ENCODE measurements around the gene CAMTA1. TPM values are rescaled to one million over a fixed set of nuclear protein-coding genes. Genes with fewer than 3 reads are reported as not detected.
"Not testable (repeated sequence)": the region's sequence is repeated elsewhere in the genome, so short reads cannot be mapped to it uniquely, and the experiment has no call there.

CAMTA1 gene
- total and polyA plus RNA-seq, 4 donors = 48.1 to 140 (median 52.3) TPM

DNA sequence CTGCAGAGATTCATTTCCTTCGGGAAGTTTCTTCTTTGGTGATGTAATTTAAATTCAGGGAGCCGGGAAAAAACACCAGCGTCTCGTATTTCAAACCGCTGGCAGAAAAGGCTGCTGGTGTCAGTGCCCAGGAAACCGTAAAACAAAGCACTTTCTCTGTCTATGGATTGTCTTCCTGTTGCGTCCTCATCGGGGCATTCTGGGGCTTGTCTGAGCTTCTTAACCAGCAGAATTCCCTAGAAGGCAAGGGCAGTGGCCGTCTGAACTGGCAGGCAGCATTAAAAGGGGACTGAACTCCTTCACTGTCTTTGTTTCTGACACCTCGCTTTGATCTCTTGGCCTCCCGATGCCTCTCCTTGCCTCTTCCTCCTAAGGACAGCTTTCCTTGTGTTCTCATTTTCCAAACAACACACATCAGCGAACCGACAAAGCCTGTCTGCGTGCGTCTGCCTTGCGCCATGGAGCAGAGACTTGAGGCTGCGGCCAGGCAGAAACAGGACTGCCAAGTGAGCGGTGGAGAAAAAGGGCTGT, 594.3 kb downstream of the CAMTA1 start:
- ATAC-seq (ENCODE audit: insufficient read depth, low FRiP score) = no peak
- Histone ChIP-seq H3K9me3 (ENCODE audit: control insufficient read depth in 4 of 4, insufficient read depth in 3 of 4, low read length in 3 of 4) (peaks cover 0 to 5% (median 0%) of the 10 kb centered on the region in 4 donors), H3K27me3 (ENCODE audit: control insufficient read depth in 3 of 3, insufficient read depth in 3 of 3, low read length in 2 of 3) (no peaks in the 10 kb centered on the region), H3K36me3 (ENCODE audit: control insufficient read depth in 4 of 4, insufficient read depth in 4 of 4, low read length in 4 of 4) (no peaks in the 10 kb centered on the region), H3K27ac (ENCODE audit: low read depth in 1 of 2, low read length in 1 of 2) (no peak overlapping the region), H3K4me3 (no peak overlapping the region), H3K4me1 (ENCODE audit: control insufficient read depth in 5 of 5, insufficient read depth in 5 of 5, low read length in 5 of 5) (peaks cover 0 to 7% (median 0%) of the 10 kb centered on the region in 5 donors), H3K9ac (ENCODE audit: insufficient read depth in 1 of 2, low read length in 2 of 2) (no peak overlapping the region)
- DNase-seq = peak; percentile 43 to 63 (median 61)
- WGBS, 2 donors = 34% methylated on average over 18 of the region's 18 CpGs
- TF ChIP-seq, protein P1, sequence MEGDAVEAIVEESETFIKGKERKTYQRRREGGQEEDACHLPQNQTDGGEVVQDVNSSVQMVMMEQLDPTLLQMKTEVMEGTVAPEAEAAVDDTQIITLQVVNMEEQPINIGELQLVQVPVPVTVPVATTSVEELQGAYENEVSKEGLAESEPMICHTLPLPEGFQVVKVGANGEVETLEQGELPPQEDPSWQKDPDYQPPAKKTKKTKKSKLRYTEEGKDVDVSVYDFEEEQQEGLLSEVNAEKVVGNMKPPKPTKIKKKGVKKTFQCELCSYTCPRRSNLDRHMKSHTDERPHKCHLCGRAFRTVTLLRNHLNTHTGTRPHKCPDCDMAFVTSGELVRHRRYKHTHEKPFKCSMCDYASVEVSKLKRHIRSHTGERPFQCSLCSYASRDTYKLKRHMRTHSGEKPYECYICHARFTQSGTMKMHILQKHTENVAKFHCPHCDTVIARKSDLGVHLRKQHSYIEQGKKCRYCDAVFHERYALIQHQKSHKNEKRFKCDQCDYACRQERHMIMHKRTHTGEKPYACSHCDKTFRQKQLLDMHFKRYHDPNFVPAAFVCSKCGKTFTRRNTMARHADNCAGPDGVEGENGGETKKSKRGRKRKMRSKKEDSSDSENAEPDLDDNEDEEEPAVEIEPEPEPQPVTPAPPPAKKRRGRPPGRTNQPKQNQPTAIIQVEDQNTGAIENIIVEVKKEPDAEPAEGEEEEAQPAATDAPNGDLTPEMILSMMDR (IDR thresholded peaks at IDR 0.05; ENCODE audit: control extremely low read depth, extremely low read depth) = no peak

DNA sequence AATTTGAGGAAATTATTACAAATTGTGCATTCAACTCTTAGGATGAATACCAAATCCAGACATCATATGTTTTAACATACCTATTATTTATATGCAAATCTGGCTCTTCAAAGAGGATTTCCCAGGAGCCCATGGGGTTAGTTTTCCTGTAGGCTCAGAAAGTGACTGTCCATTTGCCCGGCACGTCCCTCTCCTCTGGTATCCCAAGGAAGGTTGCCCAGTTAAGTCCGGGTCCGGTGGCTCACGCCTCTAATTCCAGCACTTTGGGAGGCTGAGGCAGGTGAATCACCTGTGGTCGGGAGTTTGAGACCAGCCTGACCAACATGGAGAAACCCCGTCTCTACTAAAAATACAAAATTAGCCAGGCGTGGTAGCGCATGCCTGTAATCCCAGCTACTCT, 594.8 kb downstream of the CAMTA1 start:
- not testable (repeated sequence) for ATAC-seq (ENCODE audit: insufficient read depth, low FRiP score); H3K27me3 ChIP-seq (ENCODE audit: control insufficient read depth in 3 of 3, insufficient read depth in 3 of 3, low read length in 2 of 3); H3K36me3 ChIP-seq (ENCODE audit: control insufficient read depth in 4 of 4, insufficient read depth in 4 of 4, low read length in 4 of 4); H3K4me3 ChIP-seq; H3K4me1 ChIP-seq (ENCODE audit: control insufficient read depth in 5 of 5, insufficient read depth in 5 of 5, low read length in 5 of 5); H3K27ac ChIP-seq (ENCODE audit: low read depth in 1 of 2, low read length in 1 of 2); H3K9me3 ChIP-seq (ENCODE audit: control insufficient read depth in 4 of 4, insufficient read depth in 3 of 4, low read length in 3 of 4); DNase-seq; H3K9ac ChIP-seq (ENCODE audit: insufficient read depth in 1 of 2, low read length in 2 of 2)
- 95% methylated on average over 9 of the region's 9 CpGs for WGBS, 2 donors

DNA sequence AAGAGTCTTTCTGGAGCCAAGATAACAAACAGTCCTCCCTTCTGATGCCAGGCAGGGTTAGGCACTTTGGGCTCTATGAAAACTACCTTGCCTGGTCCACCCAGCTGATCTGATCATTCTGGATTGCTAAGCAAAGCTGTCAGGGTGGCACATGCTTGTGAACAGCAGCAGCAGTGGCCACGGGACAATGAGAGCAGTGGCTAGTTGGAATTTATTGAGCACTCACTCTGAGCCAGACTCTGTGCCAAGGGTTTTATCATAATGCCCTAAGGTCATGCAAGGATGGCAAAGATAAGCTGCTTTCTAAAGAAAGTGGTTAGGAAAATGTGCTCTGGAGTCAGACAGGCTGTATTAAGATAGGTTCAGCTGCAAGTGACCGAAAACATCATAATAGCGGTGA, 595.5 kb downstream of the CAMTA1 start:
- H3K9me3 ChIP-seq (ENCODE audit: control insufficient read depth in 4 of 4, insufficient read depth in 3 of 4, low read length in 3 of 4) = peaks cover 0 to 5% (median 0%) of the 10 kb centered on the region in 4 donors

DNA sequence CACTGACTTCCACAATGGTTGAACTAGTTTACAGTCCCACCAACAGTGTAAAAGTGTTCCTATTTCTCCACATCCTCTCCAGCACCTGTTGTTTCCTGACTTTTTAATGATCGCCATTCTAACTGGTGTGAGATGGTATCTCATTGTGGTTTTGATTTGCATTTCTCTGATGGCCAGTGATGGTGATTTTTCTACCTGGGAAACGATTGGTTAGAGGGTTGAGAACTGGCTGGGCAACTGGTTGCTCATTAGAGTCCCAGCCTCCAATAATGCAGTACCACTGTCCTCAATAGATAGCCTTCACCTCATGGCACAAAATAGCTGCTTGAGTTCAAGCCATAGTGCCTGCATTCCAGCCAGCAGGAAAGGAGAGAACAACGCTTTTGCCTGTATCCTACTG, 596.5 kb downstream of the CAMTA1 start:
- not testable (repeated sequence) for H3K9ac ChIP-seq (ENCODE audit: insufficient read depth in 1 of 2, low read length in 2 of 2); H3K27me3 ChIP-seq (ENCODE audit: control insufficient read depth in 3 of 3, insufficient read depth in 3 of 3, low read length in 2 of 3); H3K9me3 ChIP-seq (ENCODE audit: control insufficient read depth in 4 of 4, insufficient read depth in 3 of 4, low read length in 3 of 4); H3K4me1 ChIP-seq (ENCODE audit: control insufficient read depth in 5 of 5, insufficient read depth in 5 of 5, low read length in 5 of 5); H3K36me3 ChIP-seq (ENCODE audit: control insufficient read depth in 4 of 4, insufficient read depth in 4 of 4, low read length in 4 of 4); ATAC-seq (ENCODE audit: insufficient read depth, low FRiP score); H3K27ac ChIP-seq (ENCODE audit: low read depth in 1 of 2, low read length in 1 of 2); DNase-seq; H3K4me3 ChIP-seq
- WGBS, 2 donors = 57 to 91% methylated on average over 2 to 3 of the region's 3 CpGs

More for the DNA sequence above, 595.5 kb downstream of the CAMTA1 start:
- H3K27me3 ChIP-seq (ENCODE audit: control insufficient read depth in 3 of 3, insufficient read depth in 3 of 3, low read length in 2 of 3) = no peaks in the 10 kb centered on the region
- H3K9ac ChIP-seq (ENCODE audit: insufficient read depth in 1 of 2, low read length in 2 of 2) = peak overlapping the region in 1 of 2 donors; percentile 20
- no peak overlapping the region for H3K27ac ChIP-seq (ENCODE audit: low read depth in 1 of 2, low read length in 1 of 2)
- H3K4me1 ChIP-seq (ENCODE audit: control insufficient read depth in 5 of 5, insufficient read depth in 5 of 5, low read length in 5 of 5) = peaks cover 0 to 7% (median 0%) of the 10 kb centered on the region in 5 donors
- TF ChIP-seq, protein P1 (IDR thresholded peaks at IDR 0.05; ENCODE audit: control extremely low read depth, extremely low read depth) = no peak
- 81 to 89% methylated on average over 3 of the region's 3 CpGs for WGBS, 2 donors
- DNase-seq = no peak
- no peak overlapping the region for H3K4me3 ChIP-seq
- ATAC-seq (ENCODE audit: insufficient read depth, low FRiP score) = no peak
- H3K36me3 ChIP-seq (ENCODE audit: control insufficient read depth in 4 of 4, insufficient read depth in 4 of 4, low read length in 4 of 4) = no peaks in the 10 kb centered on the region

All from lung (tissue), 12 donors.